Measurements from ENCODE around the gene NFXL1. TPM values are rescaled to one million over a fixed set of nuclear protein-coding genes. Genes with fewer than 3 reads are reported as not detected.
A peak's percentile ranks its signal among the peaks of the same experiment; 100 is the strongest.
"Not testable (repeated sequence)": the region's sequence is repeated elsewhere in the genome, so short reads cannot be mapped to it uniquely, and the experiment has no call there.

The NFXL1 gene
- total and polyA plus RNA-seq, 2 experiments from 2014 or later = 8.6 to 14.4 TPM

GRCh38 chr4:47926667-47927258 lies 12.4 kb upstream of the NFXL1 start:
- Histone ChIP-seq H3K9me3 (ENCODE audit: low read depth) (no peaks in the 10 kb centered on the region), H3K4me1 (ENCODE audit: low read depth) (no peaks in the 10 kb centered on the region), H3K36me3 (no peaks in the 10 kb centered on the region), H3K4me3 (peak overlapping the region; percentile 6), H3K27me3 (no peaks in the 10 kb centered on the region), H3K27ac (peak overlapping the region; percentile 71)
- TF ChIP-seq CTCF (IDR thresholded peaks at IDR 0.05; ENCODE audit: low read depth, low read length) = peak; percentile 83
- DNase-seq (ENCODE audit: low read depth in 1 of 2, low spot score in 1 of 2) = peak; percentile 72 to 89

- H3K27me3 ChIP-seq; H3K9me3 ChIP-seq (ENCODE audit: low read depth); H3K4me3 ChIP-seq; H3K4me1 ChIP-seq (ENCODE audit: low read depth); DNase-seq (ENCODE audit: low read depth in 1 of 2, low spot score in 1 of 2); H3K27ac ChIP-seq; H3K36me3 ChIP-seq: not testable (repeated sequence)
Observed at GRCh38 chr4:47923261-47923608, 8.9 kb upstream of the NFXL1 start.

GRCh38 chr4:47922436-47923260 lies 8.3 kb upstream of the NFXL1 start:
- H3K9me3 ChIP-seq (ENCODE audit: low read depth); DNase-seq (ENCODE audit: low read depth in 1 of 2, low spot score in 1 of 2); H3K36me3 ChIP-seq; H3K27me3 ChIP-seq; H3K27ac ChIP-seq; H3K4me3 ChIP-seq; H3K4me1 ChIP-seq (ENCODE audit: low read depth): not testable (repeated sequence)

GRCh38 chr4:47917163-47917562 lies 2.8 kb upstream of the NFXL1 start:
- H3K27ac ChIP-seq; H3K9me3 ChIP-seq (ENCODE audit: low read depth); H3K4me1 ChIP-seq (ENCODE audit: low read depth); H3K36me3 ChIP-seq; H3K4me3 ChIP-seq; H3K27me3 ChIP-seq; DNase-seq (ENCODE audit: low read depth in 1 of 2, low spot score in 1 of 2): not testable (repeated sequence)

- H3K4me3 ChIP-seq = no peak overlapping the region
Observed at GRCh38 chr4:47915378-47915777, 995 bp upstream of the NFXL1 start.

GRCh38 chr4:47914926-47915237 lies 499 bp upstream of the NFXL1 start:
- DNase-seq (ENCODE audit: low read depth in 1 of 2, low spot score in 1 of 2) = no peak
- no peak overlapping the region for H3K27ac ChIP-seq

More at GRCh38 chr4:47915378-47915777, 995 bp upstream of the NFXL1 start:
- Histone ChIP-seq H3K36me3 (peaks cover 8% of the 10 kb centered on the region), H3K27ac (no peak overlapping the region), H3K4me1 (ENCODE audit: low read depth) (peaks cover 10% of the 10 kb centered on the region), H3K9me3 (ENCODE audit: low read depth) (no peaks in the 10 kb centered on the region), H3K27me3 (no peaks in the 10 kb centered on the region)
- no peak for TF ChIP-seq CTCF (IDR thresholded peaks at IDR 0.05; ENCODE audit: low read depth, low read length)
- no peak for DNase-seq (ENCODE audit: low read depth in 1 of 2, low spot score in 1 of 2)

More at GRCh38 chr4:47914926-47915237, 499 bp upstream of the NFXL1 start:
- Histone ChIP-seq H3K9me3 (ENCODE audit: low read depth) (no peaks in the 10 kb centered on the region), H3K4me3 (peak overlapping the region; percentile 88), H3K27me3 (no peaks in the 10 kb centered on the region), H3K36me3 (peaks cover 12% of the 10 kb centered on the region), H3K4me1 (ENCODE audit: low read depth) (peaks cover 10% of the 10 kb centered on the region)
- no peak for TF ChIP-seq CTCF (IDR thresholded peaks at IDR 0.05; ENCODE audit: low read depth, low read length)
